ENCODE results near the gene MCM10.
"Not testable (repeated sequence)": the region's sequence is repeated elsewhere in the genome, so short reads cannot be mapped to it uniquely, and the experiment has no call there.

Gene MCM10

GRCh38 chr10:13236638-13237037 is 75.3 kb downstream of the MCM10 start:
- Histone ChIP-seq H3K4me3 (replicated peaks; ENCODE audit: low read depth, low read length) (no peak overlapping the region), H3K36me3 (ENCODE audit: control insufficient read depth, insufficient read depth, low read length) (no peaks in the 10 kb centered on the region), H3K27me3 (replicated peaks; ENCODE audit: control insufficient read depth, insufficient read depth, low read length) (no peaks in the 10 kb centered on the region; the same call in 1 of the 2 replicates)
- DNase-seq (ENCODE audit: extremely low read depth, insufficient read length), result no peak
- TF ChIP-seq CTCF (IDR thresholded peaks at IDR 0.05; ENCODE audit: insufficient read depth, low read length, poor library complexity, severe bottlenecking), result no peak

GRCh38 chr10:13238271-13239077 is 77.1 kb downstream of the MCM10 start:
- Histone ChIP-seq H3K27me3 (replicated peaks; ENCODE audit: control insufficient read depth, insufficient read depth, low read length) (no peaks in the 10 kb centered on the region; the same call in 1 of the 2 replicates), H3K4me3 (replicated peaks; ENCODE audit: low read depth, low read length) (no peak overlapping the region), H3K36me3 (ENCODE audit: control insufficient read depth, insufficient read depth, low read length) (no peaks in the 10 kb centered on the region)
- TF ChIP-seq CTCF (IDR thresholded peaks at IDR 0.05; ENCODE audit: insufficient read depth, low read length, poor library complexity, severe bottlenecking), result no peak
- no peak for DNase-seq (ENCODE audit: extremely low read depth, insufficient read length)

- H3K27me3 ChIP-seq (replicated peaks; ENCODE audit: control insufficient read depth, insufficient read depth, low read length), result no peaks in the 10 kb centered on the region; the same call in 1 of the 2 replicates
- TF ChIP-seq CTCF (IDR thresholded peaks at IDR 0.05; ENCODE audit: insufficient read depth, low read length, poor library complexity, severe bottlenecking), result no peak
- H3K4me3 ChIP-seq (replicated peaks; ENCODE audit: low read depth, low read length), result no peak overlapping the region
- H3K36me3 ChIP-seq (ENCODE audit: control insufficient read depth, insufficient read depth, low read length), result no peaks in the 10 kb centered on the region
- no peak for DNase-seq (ENCODE audit: extremely low read depth, insufficient read length)
Observed at GRCh38 chr10:13239923-13240322, 78.6 kb downstream of the MCM10 start.

- TF ChIP-seq CTCF (IDR thresholded peaks at IDR 0.05; ENCODE audit: insufficient read depth, low read length, poor library complexity, severe bottlenecking), result no peak
- no peaks in the 10 kb centered on the region; the same call in 1 of the 2 replicates for H3K27me3 ChIP-seq (replicated peaks; ENCODE audit: control insufficient read depth, insufficient read depth, low read length)
- no peaks in the 10 kb centered on the region for H3K36me3 ChIP-seq (ENCODE audit: control insufficient read depth, insufficient read depth, low read length)
- H3K4me3 ChIP-seq (replicated peaks; ENCODE audit: low read depth, low read length), result no peak overlapping the region
- DNase-seq (ENCODE audit: extremely low read depth, insufficient read length), result no peak
Observed at GRCh38 chr10:13241613-13242012, 80.3 kb downstream of the MCM10 start.

GRCh38 chr10:13242260-13242659 is 80.9 kb downstream of the MCM10 start:
- not testable (repeated sequence) for H3K27me3 ChIP-seq (replicated peaks; ENCODE audit: control insufficient read depth, insufficient read depth, low read length); H3K4me3 ChIP-seq (replicated peaks; ENCODE audit: low read depth, low read length); H3K36me3 ChIP-seq (ENCODE audit: control insufficient read depth, insufficient read depth, low read length); DNase-seq (ENCODE audit: extremely low read depth, insufficient read length)

GRCh38 chr10:13247246-13247645 is 85.9 kb downstream of the MCM10 start:
- Histone ChIP-seq H3K4me3 (replicated peaks; ENCODE audit: low read depth, low read length) (no peak overlapping the region), H3K36me3 (ENCODE audit: control insufficient read depth, insufficient read depth, low read length) (no peaks in the 10 kb centered on the region), H3K27me3 (replicated peaks; ENCODE audit: control insufficient read depth, insufficient read depth, low read length) (no peaks in the 10 kb centered on the region; the same call in 1 of the 2 replicates)
- DNase-seq (ENCODE audit: extremely low read depth, insufficient read length), result no peak
- no peak for TF ChIP-seq CTCF (IDR thresholded peaks at IDR 0.05; ENCODE audit: insufficient read depth, low read length, poor library complexity, severe bottlenecking)
